Tibial nerve (tissue), 4 donors: ENCODE measurements around the gene GSG1L.

Experiments used
- CTCF ChIP-seq, 5 experiments: fragments of 200-600 bp in 3 of 5; fragments of 450-650 bp in 2 of 5; sonication (generic) in 3 of 5; IDR thresholded peaks; one replicate each; pipeline ENCODE4 v1.5.1; 2016 to 2019; ENCODE audit warnings: antibody characterized with exemption in 5 of 5, mild to moderate bottlenecking in 3 of 5, moderate library complexity in 2 of 5
- EP300 ChIP-seq, 2 donors: sonication (generic); formaldehyde crosslinking; IDR thresholded peaks; one replicate each; pipeline ENCODE4 v1.6.1; 2017; ENCODE audit warnings: antibody characterized with exemption in 2 of 2, mild to moderate bottlenecking in 1 of 2
- POLR2A ChIP-seq, 2 donors: fragments of 450-650 bp; IDR thresholded peaks; one replicate each; pipeline ENCODE4 v1.6.1; 2017; ENCODE audit warnings: antibody characterized with exemption in 2 of 2, mild to moderate bottlenecking in 2 of 2, moderate library complexity in 2 of 2

- no peak for TF ChIP-seq CTCF (IDR thresholded peaks at IDR 0.05)
- no peak for TF ChIP-seq POLR2A (IDR thresholded peaks at IDR 0.05)
- no peak for TF ChIP-seq EP300 (IDR thresholded peaks at IDR 0.05)
These were observed 276.4 kb downstream of the GSG1L start for GRCh38 chr16:27786923-27787625.
